OCI-M1 (cell line): ENCODE measurements around the gene CDKN2AIP.
"Not testable (repeated sequence)": the region's sequence is repeated elsewhere in the genome, so short reads cannot be mapped to it uniquely, and the experiment has no call there.

Experiments
- DNase-seq: peaks from one replicate; lab custom pipeline; 2025; lab: John Stamatoyannopoulos, UW

Gene CDKN2AIP

DNA sequence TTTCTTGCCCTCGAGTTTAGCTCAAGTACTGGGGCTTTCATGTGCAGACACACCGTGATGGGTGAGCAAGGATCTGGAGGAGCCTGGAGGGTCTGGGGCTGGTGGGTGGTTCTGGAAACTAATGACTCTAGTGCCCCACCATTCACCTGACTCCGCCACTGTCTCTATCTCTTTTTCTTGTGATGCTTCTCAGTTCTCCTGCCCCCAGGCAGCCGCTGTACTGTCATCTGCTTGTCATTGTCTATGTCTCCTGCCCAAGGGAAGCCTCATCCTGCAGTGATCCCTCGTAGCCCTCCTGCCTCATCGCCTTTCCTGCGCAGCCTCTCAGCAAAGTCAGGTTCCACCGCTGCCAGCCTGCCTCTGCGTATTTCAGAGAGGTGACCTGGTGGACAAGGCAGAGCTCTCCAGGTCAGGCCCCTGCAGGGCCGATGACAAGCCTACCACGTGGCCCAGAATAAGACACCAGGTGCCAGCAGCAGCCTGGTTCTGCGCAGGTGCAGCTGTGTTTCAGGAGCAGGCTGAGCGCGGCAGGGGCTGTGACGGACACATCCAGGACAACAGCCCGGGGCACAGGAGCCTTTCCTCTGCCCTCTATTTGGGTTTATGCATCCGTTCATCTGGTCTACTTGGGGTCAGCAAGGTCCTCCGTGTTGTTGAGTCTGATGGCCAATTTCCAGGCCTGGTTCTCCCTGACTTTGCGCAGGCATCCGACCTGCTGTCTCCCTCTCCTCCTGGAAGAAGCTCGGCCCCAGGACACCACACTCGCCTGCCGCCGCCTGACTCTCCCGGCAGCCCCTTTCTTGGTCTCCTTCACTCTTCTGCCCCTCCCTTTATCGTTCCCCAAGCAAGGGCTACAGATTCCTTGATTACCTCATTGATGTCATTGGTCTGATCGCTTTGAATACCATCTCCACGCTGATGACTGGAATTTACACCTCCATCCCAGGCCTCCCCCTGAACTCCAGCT lies 30.9 kb upstream of the CDKN2AIP start:
- no peak for DNase-seq

- no peak for DNase-seq
Observed at GRCh38 chr4:183416879-183417755, 27.3 kb upstream of the CDKN2AIP start.

GRCh38 chr4:183422962-183423631 lies 21.3 kb upstream of the CDKN2AIP start:
- no peak for DNase-seq

- no peak for DNase-seq
Observed at GRCh38 chr4:183424109-183424744, 20.2 kb upstream of the CDKN2AIP start.

DNA sequence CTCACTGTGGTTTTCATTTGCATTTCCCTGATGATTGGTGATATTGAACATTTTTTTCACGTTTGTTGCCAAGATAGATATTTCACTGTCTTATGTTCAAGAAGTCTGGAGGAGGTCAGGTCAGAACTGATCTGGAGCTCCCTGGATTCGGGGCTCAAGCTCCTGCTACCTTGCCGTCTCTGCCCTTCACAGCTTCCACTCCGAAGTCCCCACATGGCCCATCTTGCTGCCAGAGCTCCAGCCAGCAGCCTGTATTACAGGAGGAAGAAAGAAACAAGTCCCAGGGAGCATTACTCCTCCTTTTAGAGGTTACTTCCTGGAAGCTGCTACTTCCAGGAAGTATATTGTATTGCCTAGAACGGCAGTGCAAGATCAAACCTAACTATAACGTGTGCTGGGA lies 17.9 kb upstream of the CDKN2AIP start:
- DNase-seq, result no peak

DNA sequence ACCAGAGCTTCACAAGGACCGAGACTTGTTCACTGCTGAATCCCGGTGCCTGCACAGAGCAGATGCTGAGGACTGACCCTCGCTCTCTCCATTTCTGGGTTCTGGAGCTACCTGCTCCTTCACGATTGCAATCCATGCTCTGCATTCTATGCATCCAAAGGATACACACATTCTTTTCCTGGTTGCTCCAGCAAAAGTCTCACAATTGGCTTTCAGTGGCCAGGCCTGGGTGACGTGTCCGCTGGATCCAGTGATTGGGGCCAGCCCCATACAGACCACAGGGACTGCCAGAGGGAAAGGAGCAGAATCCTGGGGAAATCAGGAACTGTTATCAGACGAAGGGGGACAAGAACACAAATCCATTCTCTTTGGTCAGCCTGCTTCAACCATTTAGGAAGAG lies 14.9 kb upstream of the CDKN2AIP start:
- no peak for DNase-seq

DNA sequence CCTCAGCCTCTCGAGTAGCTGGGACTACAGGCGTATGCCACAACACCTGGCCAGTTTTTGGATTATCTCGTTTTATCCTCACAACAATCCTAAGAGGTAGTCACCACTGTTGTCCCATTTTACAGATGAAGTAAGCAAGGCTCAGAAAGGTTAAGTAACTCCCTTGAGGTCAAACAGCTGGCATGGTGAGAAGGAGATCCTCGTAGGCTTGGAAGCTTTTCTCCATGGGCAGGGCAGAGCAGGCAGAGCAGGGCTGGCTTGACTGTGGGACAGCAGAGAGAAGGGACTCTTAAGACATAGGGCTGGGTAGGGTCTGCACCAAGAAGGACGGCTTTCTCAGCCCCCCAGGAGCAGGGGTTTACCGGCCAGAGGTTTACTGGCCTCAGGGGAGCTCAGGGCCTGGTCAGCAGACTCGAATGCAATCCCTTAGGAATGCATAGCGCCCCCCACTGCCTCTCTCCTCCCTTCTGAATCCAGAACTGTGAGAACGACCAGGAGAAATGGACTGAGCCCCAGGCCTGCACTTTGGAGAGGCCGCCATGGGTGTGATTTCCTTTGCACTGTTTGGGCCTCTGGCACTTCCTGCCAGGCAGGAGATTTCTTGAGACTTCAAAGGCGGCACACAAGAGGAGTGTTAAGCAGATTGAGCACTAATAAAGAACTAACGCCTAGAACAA lies 14.0 kb upstream of the CDKN2AIP start:
- no peak for DNase-seq

DNA sequence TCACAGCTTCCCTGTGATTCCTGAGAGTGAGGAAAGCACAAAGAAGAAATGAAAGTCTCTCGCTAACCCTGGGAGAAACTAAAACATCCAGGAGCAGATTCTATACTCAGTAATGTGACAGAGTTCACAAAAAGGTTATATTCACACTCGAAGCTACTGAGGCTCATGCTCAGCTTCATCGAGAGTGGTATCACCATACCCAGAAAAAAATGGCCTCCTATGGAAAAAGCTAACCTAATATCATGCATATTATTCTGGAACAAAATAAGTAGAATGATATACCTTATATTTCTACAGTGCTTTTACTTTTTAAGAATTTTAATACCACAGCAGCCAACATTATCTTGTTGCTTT lies 13.5 kb upstream of the CDKN2AIP start:
- no peak for DNase-seq

DNA sequence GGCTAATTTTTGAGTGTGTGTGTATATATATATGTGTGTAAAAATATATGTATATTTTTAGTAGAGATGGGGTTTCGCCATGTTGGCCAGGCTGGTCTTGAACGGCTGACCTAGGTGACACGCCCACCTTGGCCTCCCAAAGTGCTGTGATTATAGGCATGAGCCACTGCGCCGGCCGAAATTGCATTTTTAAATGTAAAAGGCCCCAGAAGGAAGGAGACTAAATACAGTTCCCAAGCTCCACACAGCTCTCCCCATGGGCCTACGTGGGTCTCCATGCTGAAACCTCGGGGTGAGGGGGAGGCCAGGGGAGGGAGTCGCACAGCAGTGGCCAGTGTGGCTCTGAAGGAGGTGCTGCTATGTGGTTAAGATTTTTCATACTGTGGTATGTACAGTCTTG lies 12.8 kb upstream of the CDKN2AIP start:
- no peak for DNase-seq

- not testable (repeated sequence) for DNase-seq
Observed at GRCh38 chr4:183433183-183433582, 11.3 kb upstream of the CDKN2AIP start.

- DNase-seq, result no peak
Observed at GRCh38 chr4:183434264-183434663, 10.2 kb upstream of the CDKN2AIP start.

- DNase-seq, result no peak
Observed at GRCh38 chr4:183434666-183435190, 9.7 kb upstream of the CDKN2AIP start.

- no peak for DNase-seq
Observed at GRCh38 chr4:183435803-183436202, 8.6 kb upstream of the CDKN2AIP start.

DNA sequence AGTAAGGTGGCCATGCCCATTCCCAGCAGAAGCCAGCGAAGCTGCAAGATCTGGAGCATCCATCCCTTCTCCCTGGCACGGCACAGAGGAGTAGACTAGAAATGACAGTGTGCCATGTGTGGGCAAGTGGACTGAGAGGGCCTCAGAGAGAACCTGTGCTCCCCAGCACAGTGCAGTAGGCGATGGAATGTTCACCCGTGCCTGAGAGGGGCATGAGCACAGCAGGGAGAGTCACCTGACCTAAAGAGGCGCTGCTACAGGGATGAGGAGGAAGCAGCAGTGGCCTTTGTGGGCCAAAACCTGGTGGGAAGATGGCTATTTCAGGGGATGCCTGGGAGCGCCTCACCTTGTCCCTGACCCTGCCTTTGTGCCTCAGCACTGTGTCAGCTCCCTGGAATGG lies 8.0 kb upstream of the CDKN2AIP start:
- DNase-seq, result no peak

- DNase-seq, result no peak
Observed at GRCh38 chr4:183437452-183437851, 7.0 kb upstream of the CDKN2AIP start.

- no peak for DNase-seq
Observed at GRCh38 chr4:183438458-183439113, 5.8 kb upstream of the CDKN2AIP start.

GRCh38 chr4:183441276-183441675 lies 3.2 kb upstream of the CDKN2AIP start:
- DNase-seq, result no peak

DNA sequence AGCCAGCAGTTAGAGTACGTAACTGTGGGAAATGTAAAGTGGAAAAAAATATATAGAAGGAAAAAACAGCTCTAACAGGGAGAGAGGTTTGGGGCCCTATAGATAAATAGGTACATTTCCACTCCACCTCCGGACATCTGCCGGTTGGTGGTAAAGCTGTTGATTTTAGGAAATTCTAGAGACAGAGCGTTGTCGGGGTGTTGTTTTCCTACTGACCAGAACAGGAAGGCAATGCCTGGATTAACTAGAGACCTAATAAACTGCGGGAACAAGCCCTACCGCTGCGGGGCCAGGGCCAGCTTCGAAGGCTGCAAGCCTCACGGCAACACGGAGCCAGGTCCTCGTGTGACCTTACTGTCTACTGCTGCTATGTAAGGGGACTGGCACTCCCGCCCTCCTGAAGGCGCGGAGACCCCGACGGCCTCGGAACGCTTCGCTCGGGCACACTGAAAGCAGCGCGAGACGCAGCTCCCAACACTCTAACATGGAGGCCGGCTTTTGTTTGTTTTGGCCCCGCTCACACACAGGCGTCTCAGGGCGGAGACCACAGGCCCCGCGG lies 702 bp upstream of the CDKN2AIP start:
- DNase-seq, result peak; percentile 88

DNA sequence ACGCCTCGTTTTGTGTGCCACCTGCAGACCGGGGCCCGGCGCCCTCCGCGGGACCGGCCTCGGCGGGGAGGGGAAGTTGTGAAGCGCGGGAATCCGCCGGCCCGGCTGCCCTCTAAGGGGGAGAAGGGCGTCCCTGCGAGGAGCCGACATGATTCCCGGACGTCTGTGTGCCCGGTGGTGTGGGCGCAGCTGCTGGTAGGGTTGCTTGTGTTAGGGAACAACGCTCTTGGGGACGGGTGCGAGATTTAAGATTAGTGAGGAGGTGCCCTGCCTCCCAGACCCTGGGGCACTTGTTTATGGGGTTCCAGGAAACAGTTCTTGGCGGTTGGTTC lies 627 bp downstream of the CDKN2AIP start:
- peak; percentile 77 for DNase-seq

GRCh38 chr4:183447646-183448045 lies 3.2 kb downstream of the CDKN2AIP start:
- no peak for DNase-seq
